Adrenal gland (tissue), 12 donors: Measurements from ENCODE around the gene THRAP3. TPM values are rescaled to one million over a fixed set of nuclear protein-coding genes. Genes with fewer than 3 reads are reported as not detected.
"Not testable (repeated sequence)": the region's sequence is repeated elsewhere in the genome, so short reads cannot be mapped to it uniquely, and the experiment has no call there.

Experiments used
- DNase-seq, 7 donors: peaks; one replicate each; pipeline ENCODE4 v3.0.0-alpha.2; 2019 to 2020
- H3K27ac ChIP-seq, 5 donors: fragments of 200-600 bp; sonication (generic) in 4 of 5; 1 replicate in 3 of 5; 2 replicates in 2 of 5; pipeline versions ENCODE4 v1.5.1 to v1.8.0; 2016 to 2020; ENCODE audit warnings: mild to moderate bottlenecking in 1 of 5
- H3K27me3 ChIP-seq: fragments of 200-600 bp; 2 replicates; pipeline ENCODE4 v1.8.0; 2021
- H3K36me3 ChIP-seq, 2 donors: fragments of 200-600 bp; replicated peaks in 1 of 2; 1 replicate in 1 of 2; 2 replicates in 1 of 2; pipeline versions ENCODE4 v1.5.1 to v1.8.0; 2018 to 2022
- H3K4me1 ChIP-seq, 2 donors: fragments of 200-600 bp; replicated peaks in 1 of 2; 1 replicate in 1 of 2; 2 replicates in 1 of 2; pipeline versions ENCODE4 v1.5.1 to v1.8.0; 2018 to 2021
- H3K4me3 ChIP-seq, 4 donors: fragments of 200-600 bp; sonication (generic) in 3 of 4; one replicate each; pipeline ENCODE4 v1.5.1; 2016 to 2018
- H3K9me3 ChIP-seq, 3 donors: fragments of 200-600 bp; sonication (generic) in 1 of 3; replicated peaks in 1 of 3; 1 replicate in 2 of 3; 2 replicates in 1 of 3; pipeline versions ENCODE4 v1.5.1 to v1.8.0; 2016 to 2021
- CTCF ChIP-seq, 6 experiments: fragments of 450-650 bp in 4 of 6; fragments of 200-600 bp in 2 of 6; sonication (generic) in 1 of 6; IDR thresholded peaks; 1 replicate in 5 of 6; 2 replicates in 1 of 6; pipeline versions ENCODE4 v1.5.1 to v1.8.0; 2016 to 2021; ENCODE audit warnings: antibody characterized with exemption in 6 of 6, mild to moderate bottlenecking in 2 of 6, moderate library complexity in 1 of 6
- POLR2A ChIP-seq, 2 donors: fragments of 450-650 bp; IDR thresholded peaks; one replicate each; pipeline ENCODE4 v1.6.1; 2017; ENCODE audit warnings: antibody characterized with exemption in 2 of 2, mild to moderate bottlenecking in 2 of 2, moderate library complexity in 1 of 2
- WGBS, 4 donors: extraction: QIAGEN DNeasy Blood & Tissue Kit in 2 of 4; methylation state at CpG; one replicate each; pipeline versions ENCODE4 v1.1.5 to v1.1.7; 2013 to 2017; 5-methylcytosine and 5-hydroxymethylcytosine counted together
- intact Hi-C, 2 donors: fragments of 100-400 bp; cut with DNase I; formaldehyde crosslinking; loops; one replicate each; pipeline versions ENCODE4 v1.14.1 to v1.15.0; 2022 to 2023
- polyA plus RNA-seq, 3 donors: library from polyadenylated mRNA; stranded (reverse); fragments of 200-250 nt in 2 of 3; fragments of 350-450 nt in 1 of 3; fragmentation: Illumina TruSeq in 1 of 3; extraction: RNeasy Lipid Tissue Mini Kit (QIAGEN cat#74804) in 1 of 3; gene quantifications; one replicate each; pipeline ENCODE4 v1.2.3, GENCODE V29; 2013 to 2014
- total RNA-seq, 9 donors: library from RNA; depleted of rRNA in 4 of 9; stranded (reverse); fragments of >200 nt in 4 of 9; fragments of 120-200 nt in 1 of 9; fragmentation: NEBNext Ultra II Directional in 1 of 9; extraction: Animal tissue kit (Norgen Biotek cat#: 25700) in 1 of 9; gene quantifications; one replicate each; pipeline versions ENCODE4 v1.1.0 to v1.2.4, GENCODE V29; 2013 to 2023
- donor health status: healthy with polysubstance abuse.
- donor health status: Bipolar disorder and iron deficiency.
- donor health status: DM: yes; HTN: yes; CAD: no.
- donor health status: DM: no; HTN: no; CAD: no.
- donor health status: DM: no; HTN: no; CAD: no.
- donor health status: DM: yes; HTN: yes; CAD: no.

THRAP3 gene
- total and polyA plus RNA-seq, 12 donors: 34.4 to 120 (median 83.2) TPM

- DNase-seq: peak in 2 of 7 donors; percentile 23 to 24
- H3K4me3 ChIP-seq: peak overlapping the region in 3 of 4 donors; percentile 27 to 73 (median 56)
- peaks cover 0 to 6% of the 10 kb centered on the region in 2 donors for H3K36me3 ChIP-seq
- peaks cover 27 to 38% of the 10 kb centered on the region in 2 donors for H3K4me1 ChIP-seq
- peak overlapping the region; percentile 88 to 96 (median 95) for H3K27ac ChIP-seq
- WGBS, 4 donors: 1 to 2% (median 2%) methylated on average over 16 of the region's 16 CpGs
- intact Hi-C loops: loop anchor here (10.0 kb wide), 1 partner anchor 61 kb away; no protein-coding TSS in a partner anchor
- no peaks in the 10 kb centered on the region for H3K27me3 ChIP-seq
- TF ChIP-seq CTCF (IDR thresholded peaks at IDR 0.05) (no peak), POLR2A (IDR thresholded peaks at IDR 0.05) (peak in 1 of 2 donors; percentile 55)
- no peaks in the 10 kb centered on the region for H3K9me3 ChIP-seq
Observed at GRCh38 chr1:36223381-36223995, 755 bp upstream of the THRAP3 start.

- 0 to 1% (median 0%) methylated on average over 18 to 29 of the region's 29 CpGs for WGBS, 4 donors
- Histone ChIP-seq H3K9me3 (no peaks in the 10 kb centered on the region), H3K36me3 (peaks cover 0 to 9% of the 10 kb centered on the region in 2 donors), H3K4me1 (peaks cover 33 to 38% of the 10 kb centered on the region in 2 donors), H3K27ac (peak overlapping the region; percentile 84 to 99 (median 96)), H3K4me3 (peak overlapping the region; percentile 71 to 99 (median 80)), H3K27me3 (no peaks in the 10 kb centered on the region)
- TF ChIP-seq CTCF (IDR thresholded peaks at IDR 0.05) (peak; percentile 26 to 79 (median 58)), POLR2A (IDR thresholded peaks at IDR 0.05) (no peak)
- intact Hi-C loops: loop anchor here (10.0 kb wide), 1 partner anchor 60 kb away; no protein-coding TSS in a partner anchor
- peak; percentile 82 to 92 (median 87) for DNase-seq
Observed at GRCh38 chr1:36224537-36225282, 467 bp downstream of the THRAP3 start.

- intact Hi-C loops: loop anchor here (10.0 kb wide), 1 partner anchor 59 kb away; no protein-coding TSS in a partner anchor
- H3K4me3 ChIP-seq: peak overlapping the region; percentile 71 to 99 (median 80)
- TF ChIP-seq POLR2A (IDR thresholded peaks at IDR 0.05) (peak in 1 of 2 donors; percentile 59), CTCF (IDR thresholded peaks at IDR 0.05) (no peak)
- H3K27ac ChIP-seq: peak overlapping the region; percentile 84 to 99 (median 96)
- H3K9me3 ChIP-seq: no peaks in the 10 kb centered on the region
- H3K4me1 ChIP-seq: peaks cover 33 to 40% of the 10 kb centered on the region in 2 donors
- H3K36me3 ChIP-seq: peaks cover 0 to 15% of the 10 kb centered on the region in 2 donors
- no peaks in the 10 kb centered on the region for H3K27me3 ChIP-seq
- whole genome bisulfite sequencing, 4 donors: 10 to 12% (median 11%) methylated on average over 10 of the region's 10 CpGs
- DNase-seq: peak in 4 of 7 donors; percentile 33 to 64 (median 36)
Observed at GRCh38 chr1:36225283-36225899, 1.1 kb downstream of the THRAP3 start.

- H3K27ac ChIP-seq, intact Hi-C loops, H3K9me3 ChIP-seq, H3K27me3 ChIP-seq, H3K4me3 ChIP-seq: not testable (repeated sequence)
- peaks cover 0 to 45% of the 10 kb centered on the region in 2 donors for H3K36me3 ChIP-seq
- DNase-seq: peak in 2 of 7 donors; percentile 10 to 43
- H3K4me1 ChIP-seq: peaks cover 28 to 61% of the 10 kb centered on the region in 2 donors
- 88 to 95% (median 91%) methylated on average over 11 to 12 of the region's 12 CpGs for WGBS, 4 donors
Observed at GRCh38 chr1:36230279-36230678, 6.0 kb downstream of the THRAP3 start.
